Ovary (tissue), 9 donors: ENCODE data around the gene CLASP1. TPM values are rescaled to one million over a fixed set of nuclear protein-coding genes. Genes with fewer than 3 reads are reported as not detected.

Experiments
- DNase-seq, 5 donors: peaks; one replicate each; pipeline ENCODE4 v3.0.0-alpha.2; 2019 to 2020
- H3K27ac ChIP-seq, 2 donors: fragments of 200-600 bp; one replicate each; pipeline versions ENCODE4 v1.5.1 to v1.8.0; 2019 to 2022
- H3K27me3 ChIP-seq: fragments of 200-600 bp; one replicate; pipeline ENCODE4 v1.8.0; 2022
- H3K36me3 ChIP-seq: fragments of 200-600 bp; sonication (generic); one replicate; pipeline ENCODE4 v1.5.1; 2019
- H3K4me1 ChIP-seq: one replicate; pipeline ENCODE4 v1.8.1; 2013; ENCODE audit warnings: mild to moderate bottlenecking, moderate library complexity; ENCODE audit not compliant: insufficient read depth
- H3K4me3 ChIP-seq: fragments of 200-600 bp; sonication (generic); one replicate; pipeline ENCODE4 v1.5.1; 2017
- H3K9me3 ChIP-seq, 2 donors: fragments of 200-600 bp in 1 of 2; sonication (generic) in 1 of 2; one replicate each; pipeline versions ENCODE4 v1.5.1 to v1.8.1; 2013 to 2019; ENCODE audit warnings: mild to moderate bottlenecking in 1 of 2, moderate library complexity in 1 of 2
- EP300 ChIP-seq: sonication (generic); formaldehyde crosslinking; IDR thresholded peaks from one replicate; pipeline ENCODE4 v1.6.1; 2017; ENCODE audit warnings: antibody characterized with exemption
- POLR2A ChIP-seq: fragments of 450-650 bp; IDR thresholded peaks from one replicate; pipeline ENCODE4 v1.6.1; 2017; ENCODE audit warnings: antibody characterized with exemption, mild to moderate bottlenecking, moderate library complexity
- WGBS, 3 donors: extraction: QIAGEN DNeasy Blood & Tissue Kit in 1 of 3; methylation state at CpG; one replicate each; pipeline versions ENCODE4 v1.1.5 to v1.1.7; 2013 to 2017; 5-methylcytosine and 5-hydroxymethylcytosine counted together
- intact Hi-C, 4 donors: fragments of 100-400 bp; cut with DNase I; formaldehyde crosslinking; loops; one replicate each; pipeline versions ENCODE4 v1.11.0 to v1.15.1; 2022 to 2023
- polyA plus RNA-seq, 2 donors: library from polyadenylated mRNA; stranded (reverse); fragments of 200-250 nt in 1 of 2; fragments of 350-450 nt in 1 of 2; fragmentation: Illumina TruSeq in 1 of 2; extraction: RNeasy Lipid Tissue Mini Kit (QIAGEN cat#74804) in 1 of 2; gene quantifications; one replicate each; pipeline ENCODE4 v1.2.3, GENCODE V29; 2013 to 2014
- total RNA-seq, 7 donors: library from RNA; depleted of rRNA in 2 of 7; stranded (reverse); fragments of >200 nt in 2 of 7; fragmentation: NEBNext Ultra II Directional in 3 of 7; extraction: Animal tissue kit (Norgen Biotek cat#: 25700) in 3 of 7; gene quantifications; one replicate each; pipeline versions ENCODE4 v1.1.0 to v1.2.4, GENCODE V29; 2016 to 2023
- TF ChIP-seq, protein P1 (sequence below), 3 donors: fragments of 450-650 bp in 2 of 3; fragments of 200-600 bp in 1 of 3; IDR thresholded peaks; one replicate each; pipeline versions ENCODE4 v1.5.1 to v1.8.0; 2016 to 2022; ENCODE audit warnings: antibody characterized with exemption in 3 of 3, mild to moderate bottlenecking in 1 of 3
- donor health status: DM: no; HTN: no; CAD: no; lungs with moderate emphysema.
- donor health status: DM: no; HTN: no; CAD: no.
- donor health status: Bipolar disorder and iron deficiency.
- donor health status: DM: yes; HTN: yes; CAD: no.
- donor health status: DM: no; HTN: no; CAD: no.
- donor health status: DM: yes; HTN: yes; CAD: no.

The CLASP1 gene
- total and polyA plus RNA-seq, 9 donors: 15.8 to 58.7 (median 47.9) TPM

DNA sequence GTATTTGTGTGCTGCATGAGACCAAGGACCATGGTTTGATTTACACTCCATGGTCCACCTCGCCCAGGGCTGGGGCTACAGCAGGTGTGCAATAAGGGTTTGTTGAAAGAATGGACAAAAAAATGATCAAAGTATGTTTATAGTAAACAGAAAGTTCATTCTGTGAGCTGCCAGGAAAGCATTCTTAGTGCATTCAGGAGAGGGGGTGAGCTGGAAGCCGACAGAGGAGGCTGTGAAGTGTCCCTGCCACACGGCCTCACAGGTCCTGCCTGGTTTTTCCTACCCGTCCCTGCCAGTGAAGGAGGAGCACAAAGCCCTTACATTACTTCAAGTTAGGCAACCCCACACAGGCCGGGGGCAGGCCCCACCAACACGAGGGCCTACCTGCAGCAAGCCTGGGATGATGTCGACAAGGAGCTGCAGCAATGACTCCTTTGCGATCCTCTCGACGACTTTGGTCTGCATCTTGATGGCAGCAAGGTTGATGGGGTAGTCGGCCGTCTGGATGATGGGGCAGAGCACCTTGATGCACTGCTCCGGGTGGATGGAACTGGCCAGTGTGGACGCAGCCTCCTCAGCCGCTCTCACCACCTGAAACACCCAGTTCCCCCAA, 301.0 kb downstream of the CLASP1 start:
- TF ChIP-seq, protein P1, sequence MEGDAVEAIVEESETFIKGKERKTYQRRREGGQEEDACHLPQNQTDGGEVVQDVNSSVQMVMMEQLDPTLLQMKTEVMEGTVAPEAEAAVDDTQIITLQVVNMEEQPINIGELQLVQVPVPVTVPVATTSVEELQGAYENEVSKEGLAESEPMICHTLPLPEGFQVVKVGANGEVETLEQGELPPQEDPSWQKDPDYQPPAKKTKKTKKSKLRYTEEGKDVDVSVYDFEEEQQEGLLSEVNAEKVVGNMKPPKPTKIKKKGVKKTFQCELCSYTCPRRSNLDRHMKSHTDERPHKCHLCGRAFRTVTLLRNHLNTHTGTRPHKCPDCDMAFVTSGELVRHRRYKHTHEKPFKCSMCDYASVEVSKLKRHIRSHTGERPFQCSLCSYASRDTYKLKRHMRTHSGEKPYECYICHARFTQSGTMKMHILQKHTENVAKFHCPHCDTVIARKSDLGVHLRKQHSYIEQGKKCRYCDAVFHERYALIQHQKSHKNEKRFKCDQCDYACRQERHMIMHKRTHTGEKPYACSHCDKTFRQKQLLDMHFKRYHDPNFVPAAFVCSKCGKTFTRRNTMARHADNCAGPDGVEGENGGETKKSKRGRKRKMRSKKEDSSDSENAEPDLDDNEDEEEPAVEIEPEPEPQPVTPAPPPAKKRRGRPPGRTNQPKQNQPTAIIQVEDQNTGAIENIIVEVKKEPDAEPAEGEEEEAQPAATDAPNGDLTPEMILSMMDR (IDR thresholded peaks at IDR 0.05): no peak
- Histone ChIP-seq H3K36me3 (no peaks in the 10 kb centered on the region), H3K9me3 (no peaks in the 10 kb centered on the region), H3K4me3 (no peak overlapping the region), H3K27me3 (no peaks in the 10 kb centered on the region), H3K4me1 (no peaks in the 10 kb centered on the region), H3K27ac (no peak overlapping the region)
- no peak for DNase-seq
- intact Hi-C loops: no loop called here
- WGBS, 3 donors: 87 to 91% (median 87%) methylated on average over 15 of the region's 15 CpGs

DNA sequence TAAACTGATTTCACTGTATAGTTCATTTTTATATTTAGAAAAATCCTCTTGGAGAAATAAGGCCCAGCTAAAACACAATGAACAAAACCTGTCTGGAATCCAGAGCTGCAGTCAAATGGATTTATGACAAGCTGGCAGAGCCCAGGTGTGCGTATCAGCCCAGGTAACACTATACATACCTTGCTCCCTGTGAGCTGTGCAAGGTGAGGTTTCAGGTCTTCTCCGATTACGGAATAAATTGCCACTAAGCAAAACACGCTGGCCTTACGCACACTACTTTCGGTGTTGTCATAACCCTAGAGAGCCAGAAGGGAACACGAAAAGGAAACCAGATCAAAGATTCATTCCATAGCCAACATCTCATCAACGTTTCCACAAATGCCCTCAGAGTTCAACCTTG, 302.4 kb downstream of the CLASP1 start:
- Histone ChIP-seq H3K36me3 (no peaks in the 10 kb centered on the region), H3K27me3 (no peaks in the 10 kb centered on the region), H3K4me1 (no peaks in the 10 kb centered on the region), H3K4me3 (no peak overlapping the region), H3K9me3 (no peaks in the 10 kb centered on the region), H3K27ac (no peak overlapping the region)
- 85 to 88% (median 86%) methylated on average over 8 of the region's 8 CpGs for WGBS, 3 donors
- intact Hi-C loops: no loop called here
- TF ChIP-seq, protein P1 (IDR thresholded peaks at IDR 0.05): no peak
- TF ChIP-seq POLR2A: no peak
- no peak for TF ChIP-seq EP300
- no peak for DNase-seq

DNA sequence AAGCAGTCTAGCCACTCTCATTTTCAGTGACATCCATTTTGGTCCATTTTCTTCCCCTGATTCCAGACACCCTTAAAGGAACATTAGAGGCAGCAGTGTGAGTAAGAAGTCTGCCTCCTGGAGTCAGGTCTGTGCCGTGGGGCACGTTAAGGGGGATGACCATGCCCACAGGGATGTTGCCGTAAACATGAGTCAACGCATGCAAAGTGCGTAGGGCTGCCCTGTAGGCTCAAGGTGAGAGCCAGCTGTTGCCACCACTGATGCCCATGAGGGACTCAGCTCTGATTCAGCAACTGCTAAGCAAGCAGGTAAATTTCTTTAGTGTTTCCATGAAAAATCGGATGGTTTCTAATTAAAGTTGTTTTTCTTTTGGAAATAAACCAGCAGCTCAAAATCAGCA, 302.9 kb downstream of the CLASP1 start:
- no peaks in the 10 kb centered on the region for H3K4me1 ChIP-seq
- intact Hi-C loops: no loop called here
- no peak for DNase-seq
- WGBS, 3 donors: 82 to 85% (median 84%) methylated on average over 6 of the region's 6 CpGs
- no peak overlapping the region for H3K27ac ChIP-seq
- H3K36me3 ChIP-seq: no peaks in the 10 kb centered on the region
- H3K27me3 ChIP-seq: no peaks in the 10 kb centered on the region
- H3K4me3 ChIP-seq: no peak overlapping the region
- TF ChIP-seq EP300 (no peak), POLR2A (no peak)
- TF ChIP-seq, protein P1 (IDR thresholded peaks at IDR 0.05): no peak
- H3K9me3 ChIP-seq: no peaks in the 10 kb centered on the region

DNA sequence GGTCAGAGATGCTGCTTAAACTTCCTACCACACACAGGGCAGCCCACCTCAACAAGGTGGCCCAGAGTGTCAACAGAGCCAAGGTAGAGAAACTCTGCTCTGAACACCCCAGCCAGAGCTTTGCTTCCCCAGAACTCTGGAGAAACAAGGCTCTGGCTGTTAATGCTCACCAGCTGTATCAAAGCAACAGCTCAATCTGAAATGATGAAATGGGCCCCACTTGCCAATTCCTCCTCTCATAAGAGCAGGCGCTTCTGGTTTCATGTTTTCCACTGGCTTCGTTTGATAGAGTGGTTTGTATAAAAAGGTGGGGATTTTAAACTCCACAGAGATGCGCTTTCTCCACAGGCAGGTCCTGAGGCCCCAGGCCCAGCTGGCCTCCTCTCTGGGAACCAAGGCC, 303.4 kb downstream of the CLASP1 start:
- no peak overlapping the region for H3K27ac ChIP-seq
- TF ChIP-seq POLR2A: no peak
- TF ChIP-seq EP300: no peak
- TF ChIP-seq, protein P1 (IDR thresholded peaks at IDR 0.05): no peak

More for the DNA sequence above, 303.4 kb downstream of the CLASP1 start:
- WGBS, 3 donors: 76 to 94% (median 86%) methylated on average over 3 of the region's 3 CpGs
- intact Hi-C loops: no loop called here
- Histone ChIP-seq H3K4me1 (no peaks in the 10 kb centered on the region), H3K9me3 (no peaks in the 10 kb centered on the region), H3K27me3 (no peaks in the 10 kb centered on the region), H3K4me3 (no peak overlapping the region), H3K36me3 (no peaks in the 10 kb centered on the region)
- no peak for DNase-seq
